Anterior cingulate cortex (tissue), 58 donors: ENCODE data around the gene MPV17L.
"Not testable (repeated sequence)": the region's sequence is repeated elsewhere in the genome, so short reads cannot be mapped to it uniquely, and the experiment has no call there.

Source experiments
- DNase-seq, 58 donors: peaks; one replicate each; lab custom pipeline; 2025; lab: John Stamatoyannopoulos, UW

The MPV17L gene

GRCh38 chr16:15407756-15408155, 12.2 kb downstream of the MPV17L start:
- not testable (repeated sequence) for DNase-seq

- DNase-seq: not testable (repeated sequence)
These were observed 13.9 kb downstream of the MPV17L start for GRCh38 chr16:15409476-15409875.

GRCh38 chr16:15415511-15415985, 20.0 kb downstream of the MPV17L start:
- no peak for DNase-seq

- no peak for DNase-seq
These were observed 21.6 kb downstream of the MPV17L start for GRCh38 chr16:15417197-15417596.

DNA sequence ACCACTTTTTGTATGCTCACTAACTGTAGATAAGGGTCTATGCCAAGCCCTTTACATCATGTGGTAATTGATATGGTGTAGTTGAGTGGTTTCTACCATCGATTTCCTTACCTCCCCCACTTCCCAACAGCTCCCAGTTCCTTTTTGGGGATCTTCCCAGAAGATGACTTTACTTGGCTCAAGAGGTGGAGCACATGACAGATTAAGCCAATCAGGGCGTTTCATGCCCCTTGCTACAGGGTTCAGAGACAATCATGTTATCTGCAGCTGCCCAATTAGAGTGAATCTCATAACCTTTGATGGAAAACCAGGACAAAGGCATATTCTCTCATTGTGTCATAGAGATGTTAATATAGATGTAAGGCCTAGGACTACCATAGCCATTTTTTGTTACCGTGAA, 22.7 kb downstream of the MPV17L start:
- DNase-seq: no peak

GRCh38 chr16:15421696-15422095, 26.1 kb downstream of the MPV17L start:
- not testable (repeated sequence) for DNase-seq

GRCh38 chr16:15422222-15422621, 26.7 kb downstream of the MPV17L start:
- DNase-seq: no peak

DNA sequence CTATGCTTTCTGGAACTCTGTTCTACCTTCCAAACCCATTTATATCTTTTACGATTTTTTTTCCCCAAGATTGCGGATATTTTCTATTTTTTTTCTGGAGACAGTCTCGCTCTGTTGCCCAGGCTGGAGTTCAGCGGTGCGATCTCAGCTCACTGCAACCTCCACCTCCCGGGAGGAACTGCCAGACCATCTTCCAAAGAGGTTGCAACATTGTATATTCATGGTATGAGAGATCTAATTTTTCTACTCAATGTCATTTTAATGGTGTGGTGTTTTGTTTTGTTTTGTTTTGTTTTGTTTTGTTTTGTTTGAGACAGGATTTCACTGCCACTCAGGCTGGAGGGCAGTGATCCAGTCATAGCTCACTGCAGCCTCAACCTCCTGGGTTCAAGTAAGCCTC, 30.3 kb downstream of the MPV17L start:
- DNase-seq: no peak

GRCh38 chr16:15426796-15427195, 31.2 kb downstream of the MPV17L start:
- DNase-seq: no peak

DNA sequence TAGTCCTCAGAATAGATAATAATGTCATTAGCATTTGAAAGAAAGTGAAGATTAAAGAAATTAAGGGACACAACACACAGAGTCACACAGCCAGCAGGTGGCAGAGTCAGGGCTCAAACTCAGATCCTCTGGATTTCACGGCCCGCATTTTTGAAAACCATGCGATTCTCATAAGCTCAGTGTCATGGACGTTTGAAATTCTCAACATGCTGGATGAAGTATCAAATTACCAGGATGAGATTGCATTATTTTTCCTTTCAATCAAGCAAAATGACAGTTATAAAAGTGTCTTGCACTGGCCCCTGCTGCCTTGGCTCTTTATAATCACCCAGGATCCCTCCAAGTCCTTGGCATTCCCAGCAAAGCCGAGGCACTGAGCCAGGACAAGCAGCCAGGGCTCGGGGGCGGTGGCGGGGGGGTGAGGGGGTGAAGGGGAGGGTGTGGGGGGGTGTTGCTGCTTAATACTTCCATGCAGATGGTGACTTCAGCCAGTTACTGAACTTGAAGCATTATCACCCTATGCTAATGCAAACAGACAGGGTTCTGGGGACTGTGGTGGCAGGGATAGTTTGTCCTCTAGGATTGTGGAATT, 32.2 kb downstream of the MPV17L start:
- DNase-seq: peak in 52 of 58 donors; percentile 1 to 70 (median 43)

DNA sequence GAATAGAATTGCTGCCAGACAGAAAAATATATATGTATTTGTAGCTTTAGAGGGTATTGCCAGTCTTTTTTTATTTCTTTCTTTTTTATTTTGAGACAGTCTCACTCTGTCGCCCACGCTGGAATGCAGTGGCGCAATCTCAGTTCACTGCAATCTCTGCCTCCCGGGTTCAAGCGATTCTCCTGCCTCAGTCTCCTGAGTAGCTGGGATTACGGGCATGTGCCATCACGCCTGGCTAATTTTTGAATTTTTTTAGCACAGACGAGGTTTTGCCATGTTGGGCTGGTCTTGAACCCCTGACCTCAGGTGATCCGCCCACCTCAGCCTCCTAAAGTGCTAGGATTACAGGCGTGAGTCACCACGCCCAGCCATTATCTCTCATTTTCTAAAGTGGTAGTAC, 35.3 kb downstream of the MPV17L start:
- not testable (repeated sequence) for DNase-seq

DNA sequence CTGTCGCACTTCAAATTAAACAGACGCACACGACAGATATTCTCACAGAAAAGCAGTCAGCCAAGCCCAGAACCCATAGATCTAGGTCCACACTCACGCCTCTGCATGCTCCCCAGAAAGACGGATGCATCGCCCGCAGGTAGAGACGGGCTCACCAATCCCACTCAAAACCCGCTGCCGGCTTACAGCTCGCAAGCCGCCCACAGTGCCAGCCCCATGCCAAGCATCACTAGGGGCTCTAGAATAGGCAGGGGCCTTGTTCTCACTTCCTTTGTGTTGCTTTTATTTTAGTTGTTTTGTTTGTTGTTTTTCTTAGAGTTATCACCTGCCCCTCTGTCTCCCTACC, 38.5 kb downstream of the MPV17L start:
- DNase-seq: peak in 8 of 58 donors; percentile 38 to 59 (median 48)

GRCh38 chr16:15434425-15435215, 39.1 kb downstream of the MPV17L start, which contains the start of gene BMERB1:
BMERB1 (plus strand) TSS chr16:15434588; CDS start chr16:15434654, 66 bp downstream.
- DNase-seq: peak in 57 of 58 donors; percentile 54 to 91 (median 79)

DNA sequence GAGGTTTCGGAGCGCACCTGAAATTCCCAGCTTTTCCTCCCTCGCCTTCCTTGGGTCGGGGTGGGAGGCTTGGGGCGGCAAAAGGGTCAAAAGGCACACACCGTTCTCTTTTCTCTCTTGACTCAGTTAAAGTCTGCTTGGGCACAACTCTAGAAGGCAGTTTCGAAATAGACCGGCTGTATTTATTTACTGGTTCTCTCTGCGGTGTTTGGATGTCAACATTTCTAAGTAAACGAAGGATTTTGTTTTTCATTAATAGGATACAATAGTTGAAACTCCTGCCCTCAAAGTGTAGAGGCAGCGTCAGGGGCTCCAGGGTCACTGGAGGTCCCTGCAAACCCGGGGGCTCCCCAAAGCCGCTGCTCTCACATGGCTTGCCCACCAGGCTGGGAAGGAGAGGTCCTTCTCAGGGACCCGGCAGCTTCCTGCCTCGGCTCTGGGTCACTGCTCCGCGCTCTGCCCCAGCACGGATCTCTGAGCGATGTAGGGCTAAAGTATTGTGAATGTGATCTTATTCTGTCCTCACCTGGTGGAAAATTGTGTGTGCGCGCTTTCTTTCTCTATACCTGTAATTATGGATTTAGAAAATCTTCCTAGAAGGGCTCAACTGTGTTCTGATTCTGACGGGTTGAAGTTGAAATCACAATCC, 39.8 kb downstream of the MPV17L start:
- peak in 2 of 58 donors; percentile 1 to 7 for DNase-seq

DNA sequence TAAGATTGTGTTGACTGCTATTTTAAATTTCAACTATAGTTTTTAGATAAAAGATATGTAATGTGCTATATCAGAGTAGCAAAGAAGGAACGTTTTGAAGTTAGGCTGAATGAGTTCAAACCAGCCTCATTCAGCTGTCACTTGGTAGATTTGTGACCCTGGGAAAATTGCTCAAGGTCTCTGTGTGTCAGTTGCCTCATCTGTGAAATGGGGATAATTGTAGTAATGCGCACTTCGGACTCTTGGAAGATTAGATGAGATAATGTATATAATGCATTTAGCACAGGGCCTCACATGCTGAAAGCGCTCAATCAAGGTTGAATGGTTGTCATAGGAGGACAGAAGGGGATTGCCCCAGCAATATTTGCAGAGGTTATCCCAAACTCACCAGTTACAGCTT, 43.5 kb downstream of the MPV17L start:
- no peak for DNase-seq

GRCh38 chr16:15439521-15439920, 44.0 kb downstream of the MPV17L start:
- DNase-seq: no peak

- DNase-seq: no peak
These were observed 45.3 kb downstream of the MPV17L start for GRCh38 chr16:15440852-15441251.

- DNase-seq: not testable (repeated sequence)
These were observed 46.6 kb downstream of the MPV17L start for GRCh38 chr16:15442140-15442539.

DNA sequence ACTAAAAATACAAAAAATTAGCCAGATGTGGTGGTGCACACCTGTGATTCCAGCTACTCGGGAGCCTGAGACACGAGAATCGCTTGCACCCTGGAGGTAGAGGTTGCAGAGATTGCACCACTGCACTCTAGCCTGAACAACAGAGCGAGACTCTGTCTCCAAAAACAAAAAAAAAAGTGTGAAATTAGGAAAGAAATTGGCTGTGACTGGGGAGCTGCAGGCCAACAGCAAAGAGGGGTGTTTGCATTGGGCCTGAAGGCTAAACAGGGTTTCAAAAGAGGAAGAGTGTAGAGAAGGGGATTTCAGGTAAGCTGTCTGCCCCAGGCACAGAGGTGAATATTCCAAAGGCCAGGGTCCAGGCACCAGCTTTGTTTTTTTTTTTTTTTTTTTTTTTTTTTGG, 48.2 kb downstream of the MPV17L start:
- DNase-seq: no peak

- no peak for DNase-seq
These were observed 48.7 kb downstream of the MPV17L start for GRCh38 chr16:15444264-15444663.

DNA sequence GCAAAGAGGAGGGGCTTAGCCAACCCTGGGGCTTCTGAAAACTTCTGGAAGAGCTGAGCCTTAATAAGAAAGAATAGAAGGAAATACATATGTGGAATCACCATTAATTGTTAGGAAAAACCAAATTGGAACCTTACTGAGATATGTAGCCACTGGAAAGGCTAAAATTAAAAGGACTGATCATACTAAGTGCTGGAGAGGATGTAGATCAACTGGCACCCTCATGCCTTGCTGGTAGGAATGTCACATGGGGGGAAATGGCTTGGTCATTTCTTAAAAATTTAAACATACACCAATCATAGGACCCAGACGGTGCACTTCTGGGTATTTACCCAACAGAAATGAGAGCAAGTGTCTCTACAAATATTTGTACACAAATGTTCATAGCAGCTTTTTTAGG, 49.9 kb downstream of the MPV17L start:
- DNase-seq: no peak
